ENCODE data around the gene SGIP1. TPM values are rescaled to one million over a fixed set of nuclear protein-coding genes. Genes with fewer than 3 reads are reported as not detected.

Gene SGIP1
- total RNA-seq, 1 donor from 2014 or later: 123 TPM

DNA sequence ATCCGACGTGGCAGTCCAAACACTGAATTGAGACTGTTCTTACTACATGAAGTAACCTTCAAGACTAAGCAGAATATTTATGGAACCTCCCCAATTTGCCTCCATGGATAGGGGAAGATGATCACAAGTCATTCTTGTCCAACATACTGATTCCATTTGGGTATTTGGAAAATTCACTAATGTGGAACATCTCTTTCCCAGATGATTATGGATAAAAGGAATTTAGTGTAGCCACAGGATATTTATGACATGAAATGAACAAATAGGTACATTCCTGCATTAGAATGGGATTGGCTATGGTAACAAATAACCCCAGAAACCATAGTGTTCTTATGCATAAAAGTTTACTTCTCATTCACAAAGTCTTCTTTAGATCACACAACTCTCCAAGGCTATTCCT, 40.2 kb upstream of the SGIP1 start:
- Mint-ChIP-seq H3K27me3 (ENCODE audit: unreplicated experiment) (no peaks in the 10 kb centered on the region), H3K36me3 (ENCODE audit: unreplicated experiment) (no peaks in the 10 kb centered on the region), H3K4me1 (ENCODE audit: unreplicated experiment) (peaks cover 40% of the 10 kb centered on the region), H3K4me3 (ENCODE audit: unreplicated experiment) (no peak overlapping the region), H3K27ac (ENCODE audit: unreplicated experiment) (no peak overlapping the region), H3K9me3 (ENCODE audit: unreplicated experiment) (peaks cover 4% of the 10 kb centered on the region)
- no peak for DNase-seq (ENCODE audit: extremely low spot score, unreplicated experiment)
- TF ChIP-seq, protein P1, sequence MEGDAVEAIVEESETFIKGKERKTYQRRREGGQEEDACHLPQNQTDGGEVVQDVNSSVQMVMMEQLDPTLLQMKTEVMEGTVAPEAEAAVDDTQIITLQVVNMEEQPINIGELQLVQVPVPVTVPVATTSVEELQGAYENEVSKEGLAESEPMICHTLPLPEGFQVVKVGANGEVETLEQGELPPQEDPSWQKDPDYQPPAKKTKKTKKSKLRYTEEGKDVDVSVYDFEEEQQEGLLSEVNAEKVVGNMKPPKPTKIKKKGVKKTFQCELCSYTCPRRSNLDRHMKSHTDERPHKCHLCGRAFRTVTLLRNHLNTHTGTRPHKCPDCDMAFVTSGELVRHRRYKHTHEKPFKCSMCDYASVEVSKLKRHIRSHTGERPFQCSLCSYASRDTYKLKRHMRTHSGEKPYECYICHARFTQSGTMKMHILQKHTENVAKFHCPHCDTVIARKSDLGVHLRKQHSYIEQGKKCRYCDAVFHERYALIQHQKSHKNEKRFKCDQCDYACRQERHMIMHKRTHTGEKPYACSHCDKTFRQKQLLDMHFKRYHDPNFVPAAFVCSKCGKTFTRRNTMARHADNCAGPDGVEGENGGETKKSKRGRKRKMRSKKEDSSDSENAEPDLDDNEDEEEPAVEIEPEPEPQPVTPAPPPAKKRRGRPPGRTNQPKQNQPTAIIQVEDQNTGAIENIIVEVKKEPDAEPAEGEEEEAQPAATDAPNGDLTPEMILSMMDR (IDR thresholded peaks at IDR 0.05): no peak

DNA sequence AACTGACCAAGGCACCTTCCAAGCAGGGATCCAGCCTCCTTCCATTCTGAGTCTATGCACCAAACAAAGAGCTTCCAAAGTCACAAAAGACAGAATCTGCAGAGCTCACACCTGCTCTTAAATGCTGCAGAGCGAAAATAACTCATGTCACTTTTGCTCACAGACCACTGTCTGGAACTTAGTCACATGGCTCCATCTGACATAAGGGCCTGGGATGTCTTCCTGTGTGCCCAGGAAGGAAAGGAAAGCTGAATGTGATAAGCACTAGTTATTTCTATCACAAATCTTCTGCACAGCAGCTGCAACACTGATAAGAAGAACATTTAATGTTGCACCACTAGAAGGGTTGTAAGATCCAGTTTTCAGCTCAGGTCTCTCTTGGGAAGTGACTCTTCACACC, 39.5 kb upstream of the SGIP1 start:
- H3K4me3 Mint-ChIP-seq (ENCODE audit: unreplicated experiment): no peak overlapping the region
- H3K27me3 Mint-ChIP-seq (ENCODE audit: unreplicated experiment): no peaks in the 10 kb centered on the region
- TF ChIP-seq, protein P1 (IDR thresholded peaks at IDR 0.05): no peak
- H3K27ac Mint-ChIP-seq (ENCODE audit: unreplicated experiment): no peak overlapping the region
- peaks cover 34% of the 10 kb centered on the region for H3K4me1 Mint-ChIP-seq (ENCODE audit: unreplicated experiment)
- H3K9me3 Mint-ChIP-seq (ENCODE audit: unreplicated experiment): peaks cover 4% of the 10 kb centered on the region
- H3K36me3 Mint-ChIP-seq (ENCODE audit: unreplicated experiment): no peaks in the 10 kb centered on the region
- no peak for DNase-seq (ENCODE audit: extremely low spot score, unreplicated experiment)

DNA sequence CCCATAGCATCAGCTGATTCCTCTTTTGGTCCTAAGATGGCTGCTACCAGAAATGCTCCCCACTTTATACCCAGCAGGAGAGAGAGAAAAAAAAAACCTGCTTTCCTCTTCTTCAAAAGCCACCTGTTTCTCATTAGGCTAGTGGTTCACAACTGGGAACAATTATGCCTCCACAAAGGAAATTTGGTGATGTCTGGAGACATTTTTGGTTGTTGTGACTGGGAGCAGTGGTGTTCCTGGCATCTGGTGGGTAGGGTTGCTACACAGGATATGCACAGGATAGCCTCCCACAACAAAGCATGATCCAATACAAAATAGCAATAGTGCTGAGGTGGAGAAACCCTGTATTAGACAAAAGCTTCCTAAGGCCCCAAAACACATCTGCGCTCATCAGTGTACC, 38.5 kb upstream of the SGIP1 start:
- H3K4me3 Mint-ChIP-seq (ENCODE audit: unreplicated experiment): no peak overlapping the region
- TF ChIP-seq, protein P1 (IDR thresholded peaks at IDR 0.05): no peak
- peaks cover 4% of the 10 kb centered on the region for H3K9me3 Mint-ChIP-seq (ENCODE audit: unreplicated experiment)
- DNase-seq (ENCODE audit: extremely low spot score, unreplicated experiment): no peak
- H3K36me3 Mint-ChIP-seq (ENCODE audit: unreplicated experiment): no peaks in the 10 kb centered on the region
- H3K27ac Mint-ChIP-seq (ENCODE audit: unreplicated experiment): no peak overlapping the region
- peaks cover 24% of the 10 kb centered on the region for H3K4me1 Mint-ChIP-seq (ENCODE audit: unreplicated experiment)
- no peaks in the 10 kb centered on the region for H3K27me3 Mint-ChIP-seq (ENCODE audit: unreplicated experiment)

DNA sequence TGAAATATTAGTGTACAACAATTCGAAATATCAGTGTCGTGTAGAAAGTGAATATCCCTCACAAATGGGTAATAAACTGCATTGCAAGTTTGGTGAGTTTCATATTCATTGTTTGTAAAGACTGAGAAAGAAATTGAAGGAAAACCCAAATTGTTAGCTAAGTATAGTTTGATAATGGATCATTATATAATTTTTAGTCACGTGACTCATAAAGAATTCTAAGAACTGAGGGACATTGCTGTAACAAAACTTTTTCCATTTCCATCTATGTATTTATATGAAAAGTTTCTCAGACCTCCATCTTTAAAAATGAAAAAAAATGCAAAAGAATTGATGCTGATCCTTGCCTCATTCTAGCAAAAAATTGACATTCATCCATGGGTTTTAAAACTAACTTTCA, 36.0 kb upstream of the SGIP1 start:
- Mint-ChIP-seq H3K36me3 (ENCODE audit: unreplicated experiment) (no peaks in the 10 kb centered on the region), H3K27me3 (ENCODE audit: unreplicated experiment) (no peaks in the 10 kb centered on the region), H3K4me3 (ENCODE audit: unreplicated experiment) (no peak overlapping the region), H3K4me1 (ENCODE audit: unreplicated experiment) (peaks cover 16% of the 10 kb centered on the region), H3K9me3 (ENCODE audit: unreplicated experiment) (peaks cover 4% of the 10 kb centered on the region), H3K27ac (ENCODE audit: unreplicated experiment) (no peak overlapping the region)
- DNase-seq (ENCODE audit: extremely low spot score, unreplicated experiment): no peak
- TF ChIP-seq, protein P1 (IDR thresholded peaks at IDR 0.05): no peak

DNA sequence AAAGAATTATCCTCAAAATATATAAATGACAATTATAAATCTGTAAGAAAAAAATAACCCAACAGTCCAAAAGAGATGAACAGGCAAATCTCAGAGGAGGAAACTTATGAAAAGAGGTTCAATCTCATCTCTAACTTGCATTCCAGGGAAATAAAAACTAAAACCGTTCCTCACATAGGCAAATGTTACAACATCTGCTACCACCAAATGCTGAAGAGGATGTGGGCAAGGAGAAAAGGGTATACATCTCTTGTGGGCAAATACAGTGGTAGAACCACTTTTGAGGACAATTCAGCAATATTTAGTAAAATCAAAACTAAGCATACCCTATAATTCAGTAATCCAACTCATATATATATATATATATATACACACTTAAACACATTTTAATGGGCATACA, 33.7 kb upstream of the SGIP1 start:
- Mint-ChIP-seq H3K9me3 (ENCODE audit: unreplicated experiment) (peaks cover 4% of the 10 kb centered on the region), H3K27me3 (ENCODE audit: unreplicated experiment) (no peaks in the 10 kb centered on the region), H3K4me3 (ENCODE audit: unreplicated experiment) (no peak overlapping the region), H3K4me1 (ENCODE audit: unreplicated experiment) (peaks cover 30% of the 10 kb centered on the region), H3K27ac (ENCODE audit: unreplicated experiment) (no peak overlapping the region), H3K36me3 (ENCODE audit: unreplicated experiment) (no peaks in the 10 kb centered on the region)
- TF ChIP-seq, protein P1 (IDR thresholded peaks at IDR 0.05): no peak
- DNase-seq (ENCODE audit: extremely low spot score, unreplicated experiment): no peak

Measured in osteocyte (in vitro differentiated cells).